HUDEP-2 (cell line): ENCODE results near the gene KLHL15.
"Not testable (repeated sequence)": the region's sequence is repeated elsewhere in the genome, so short reads cannot be mapped to it uniquely, and the experiment has no call there.

Experiments
- DNase-seq, 76 experiments: peaks; one replicate each; lab custom pipeline; 2025; ENCODE audit not compliant: unreplicated experiment in 76 of 76; lab: John Stamatoyannopoulos, UW

KLHL15 gene, protein sequence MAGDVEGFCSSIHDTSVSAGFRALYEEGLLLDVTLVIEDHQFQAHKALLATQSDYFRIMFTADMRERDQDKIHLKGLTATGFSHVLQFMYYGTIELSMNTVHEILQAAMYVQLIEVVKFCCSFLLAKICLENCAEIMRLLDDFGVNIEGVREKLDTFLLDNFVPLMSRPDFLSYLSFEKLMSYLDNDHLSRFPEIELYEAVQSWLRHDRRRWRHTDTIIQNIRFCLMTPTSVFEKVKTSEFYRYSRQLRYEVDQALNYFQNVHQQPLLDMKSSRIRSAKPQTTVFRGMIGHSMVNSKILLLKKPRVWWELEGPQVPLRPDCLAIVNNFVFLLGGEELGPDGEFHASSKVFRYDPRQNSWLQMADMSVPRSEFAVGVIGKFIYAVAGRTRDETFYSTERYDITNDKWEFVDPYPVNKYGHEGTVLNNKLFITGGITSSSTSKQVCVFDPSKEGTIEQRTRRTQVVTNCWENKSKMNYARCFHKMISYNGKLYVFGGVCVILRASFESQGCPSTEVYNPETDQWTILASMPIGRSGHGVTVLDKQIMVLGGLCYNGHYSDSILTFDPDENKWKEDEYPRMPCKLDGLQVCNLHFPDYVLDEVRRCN

DNA sequence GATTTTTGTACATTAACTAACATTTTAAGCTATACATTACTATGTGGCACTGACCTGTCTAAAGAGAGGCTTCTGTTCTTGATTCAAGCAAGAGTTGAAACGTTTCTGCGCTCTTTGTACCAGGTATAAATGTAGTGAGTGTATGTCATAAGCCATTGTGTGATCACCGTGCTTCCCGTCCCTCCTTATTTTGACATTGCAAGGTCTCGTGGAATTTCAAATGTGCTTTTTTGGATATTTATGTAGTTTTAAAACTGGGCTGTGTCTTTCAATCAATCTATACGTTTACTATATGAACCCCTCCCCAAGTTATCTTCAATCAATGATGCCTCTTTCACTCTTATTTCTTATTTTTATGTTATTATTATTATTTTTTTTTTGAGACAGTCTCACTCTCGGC is at the start of gene KLHL15:
Gene KLHL15, minus strand, starts transcription at position 101 of the 400 bp plus-strand sequence. CDS start 20,493 bp downstream, outside the sequence.
- no peak for DNase-seq

DNA sequence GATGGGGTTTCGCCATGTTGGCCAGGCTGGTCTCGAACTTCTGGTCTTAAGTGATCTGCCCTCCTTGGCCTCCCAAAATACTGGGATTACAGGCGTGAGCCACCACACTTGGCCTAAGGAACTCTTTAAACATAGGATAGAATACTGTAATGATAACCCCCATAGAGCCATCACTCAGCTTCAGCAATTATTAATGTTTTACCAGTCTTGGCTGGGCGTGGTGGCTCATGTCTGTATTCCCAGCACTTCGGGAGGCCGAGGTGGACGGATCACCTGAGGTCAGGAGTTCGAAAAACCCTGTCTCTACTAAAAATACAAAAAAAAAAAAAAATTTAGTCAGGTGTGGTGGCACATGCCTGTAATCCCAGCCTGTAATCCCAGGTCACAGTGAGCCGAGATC is 42.9 kb upstream of the KLHL15 start:
- DNase-seq, result no peak

DNA sequence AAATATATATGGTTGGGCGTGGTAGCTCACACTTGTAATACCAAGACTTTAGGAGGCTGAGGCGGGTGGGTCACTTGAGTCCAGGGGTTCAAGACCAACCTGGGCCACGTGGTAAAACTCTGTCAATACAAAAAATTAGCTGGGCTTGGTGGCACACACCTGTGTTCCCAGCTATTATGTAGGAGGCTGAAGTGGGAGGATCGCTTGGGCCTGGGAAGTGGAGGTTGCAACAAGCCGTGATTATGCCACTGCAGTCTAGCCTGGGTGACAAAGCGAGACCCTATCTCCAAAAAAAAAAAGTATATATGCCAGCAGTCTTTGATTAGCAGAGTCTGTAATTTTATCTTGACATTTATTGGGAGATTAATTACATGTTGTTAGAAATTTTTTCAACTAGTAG is 36.5 kb upstream of the KLHL15 start:
- DNase-seq, result no peak

DNA sequence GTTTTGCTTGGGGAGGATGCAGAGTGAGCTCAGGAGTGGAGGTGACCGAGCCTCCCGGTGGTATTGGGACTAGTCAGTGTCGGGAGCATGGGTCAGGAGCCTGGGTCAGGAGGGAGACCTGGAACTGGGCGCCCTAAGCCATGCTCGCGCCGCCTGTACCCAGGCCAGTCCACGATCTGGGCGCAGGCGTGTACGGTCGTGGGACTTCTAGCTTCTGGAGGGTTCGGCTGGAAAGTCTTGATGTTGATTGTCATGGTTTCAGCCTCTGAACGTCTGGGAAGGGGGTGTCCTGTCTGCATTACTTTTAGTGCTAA is 28.0 kb upstream of the KLHL15 start:
- DNase-seq, result peak in 1 of 76 experiments; percentile 16

DNA sequence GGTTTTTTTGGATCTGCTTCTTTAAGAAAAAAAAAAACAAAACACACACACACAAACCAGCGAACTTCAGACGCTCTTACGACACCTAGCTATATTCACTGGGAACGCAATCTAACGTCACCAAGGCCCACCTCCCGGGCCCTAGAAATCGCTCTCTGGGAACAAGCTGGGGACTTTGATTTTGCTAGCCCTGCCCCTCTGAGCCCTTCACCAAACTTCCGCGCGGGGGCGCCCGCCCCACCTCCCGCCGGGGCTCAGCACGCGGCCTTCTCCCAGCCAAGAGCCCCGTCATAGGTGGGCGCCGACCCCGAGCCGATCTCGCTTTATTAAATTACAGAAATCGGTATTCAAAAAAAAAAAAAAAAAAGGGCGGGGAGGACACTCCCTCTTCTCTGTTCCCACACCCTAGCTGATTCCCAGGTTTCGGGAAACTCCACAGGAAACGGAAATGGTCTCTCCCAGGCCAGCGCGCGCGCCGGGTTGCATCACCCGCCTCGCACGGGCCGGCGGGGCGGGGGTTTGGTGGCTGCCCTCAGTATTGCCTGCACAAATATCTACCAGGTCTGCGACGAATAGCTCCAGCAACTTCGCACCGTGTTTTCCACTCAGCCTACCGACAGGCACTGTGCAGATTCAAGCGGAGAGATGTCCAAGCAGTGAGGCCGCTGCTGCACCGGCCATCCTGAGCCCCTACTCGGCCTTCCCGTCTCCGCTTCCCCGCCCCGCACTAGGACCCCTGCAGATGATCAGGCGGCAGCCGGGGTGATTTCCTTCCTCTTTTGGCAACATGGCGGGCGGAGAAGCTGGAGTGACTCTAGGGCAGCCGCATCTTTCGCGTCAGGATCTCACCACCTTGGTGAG is 27.4 kb upstream of the KLHL15 start, which contains the start of gene EIF2S3:
Gene EIF2S3, plus strand, starts transcription at position 775 of the 861 bp plus-strand sequence. Its CDS starts 13 bp downstream, at position 788.
- DNase-seq, result peak; percentile 3 to 89 (median 76)

DNA sequence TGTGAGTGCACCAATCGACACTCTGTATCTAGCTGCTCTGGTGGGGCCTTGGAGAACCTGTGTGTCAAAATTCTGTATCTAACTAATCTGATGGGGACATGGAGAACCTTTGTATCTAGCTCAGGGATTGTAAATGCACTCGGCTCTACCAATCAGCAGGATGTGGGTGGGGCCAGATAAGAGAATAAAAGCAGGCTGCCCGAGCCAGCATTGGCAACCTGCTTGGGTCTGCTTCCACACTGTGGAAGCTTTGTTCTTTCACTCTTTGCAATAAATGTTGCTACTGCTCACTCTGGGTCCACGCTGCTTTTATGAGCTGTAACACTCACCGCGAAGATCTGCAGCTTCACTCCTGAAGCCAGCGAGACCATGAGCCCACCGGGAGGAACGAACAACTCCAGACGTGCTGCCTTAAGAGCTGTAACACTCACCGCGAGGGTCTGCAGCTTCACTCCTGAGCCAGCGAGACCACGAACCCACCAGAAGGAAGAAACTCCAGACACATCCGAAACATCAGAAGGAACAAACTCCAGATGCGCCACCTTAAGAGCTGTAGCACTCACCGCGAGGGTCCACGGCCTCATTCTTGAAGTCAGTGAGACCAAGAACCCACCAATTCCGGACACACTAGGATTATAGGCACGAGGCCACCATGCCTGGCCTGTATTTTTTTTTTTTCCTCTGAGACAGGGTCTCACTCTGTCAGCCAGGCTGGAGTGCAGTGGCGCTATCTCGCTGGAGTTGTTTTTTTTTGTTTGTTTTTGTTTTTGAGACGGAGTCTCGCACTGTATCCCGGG is 23.7 kb upstream of the KLHL15 start:
- DNase-seq, result peak in 12 of 76 experiments; percentile 0 to 10 (median 2)

DNA sequence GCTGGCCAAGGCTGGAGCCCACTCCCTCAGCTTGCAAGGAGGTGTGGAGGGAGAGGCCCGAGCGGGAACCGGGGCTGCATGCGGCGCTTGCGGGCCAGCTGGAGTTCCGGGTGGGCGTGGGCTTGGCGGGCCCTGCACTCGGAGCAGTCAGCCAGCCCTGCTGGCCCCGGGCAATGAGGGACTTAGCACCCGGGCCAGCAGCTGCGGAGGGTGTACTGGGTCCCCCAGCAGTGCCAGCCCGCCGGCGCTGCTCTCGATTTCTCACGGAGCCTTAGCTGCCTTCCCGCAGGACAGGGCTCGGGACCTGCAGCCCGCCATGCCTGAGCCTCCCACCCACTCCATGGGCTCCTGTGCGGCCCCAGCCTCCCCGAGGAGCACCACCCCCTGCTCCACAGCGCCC is 22.7 kb upstream of the KLHL15 start:
- DNase-seq, result not testable (repeated sequence)

DNA sequence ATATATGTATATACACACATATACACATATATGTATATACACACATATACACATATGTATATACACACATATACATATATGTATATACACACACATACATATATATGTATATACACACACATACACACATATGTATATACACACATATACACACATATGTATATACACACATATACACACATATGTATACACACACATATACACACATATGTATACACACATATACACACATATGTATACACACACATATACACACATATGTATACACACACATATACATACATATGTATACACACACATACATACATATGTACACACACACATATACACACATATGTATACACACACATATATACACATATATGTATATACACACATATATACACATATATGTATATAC is 19.1 kb upstream of the KLHL15 start:
- not testable (repeated sequence) for DNase-seq

DNA sequence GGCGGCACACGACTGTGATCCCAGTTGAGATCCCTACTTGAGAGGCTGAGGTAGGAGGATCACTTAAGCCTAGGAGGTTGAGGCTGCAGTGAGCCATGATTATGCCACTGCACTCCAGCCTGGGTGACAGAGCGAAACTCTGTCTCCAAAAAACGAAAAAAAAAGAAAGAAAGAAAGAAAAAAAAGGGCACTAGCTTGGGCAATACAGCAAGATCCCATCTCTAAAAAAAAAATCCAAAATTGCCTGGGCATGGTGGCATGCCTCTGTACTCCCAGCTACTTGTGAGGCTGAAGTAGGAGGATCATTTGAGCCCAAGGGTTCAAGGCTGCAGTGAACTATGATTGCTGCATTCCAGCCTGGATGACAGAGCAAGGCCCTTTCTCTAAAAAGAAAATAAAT is 10.7 kb upstream of the KLHL15 start:
- DNase-seq, result no peak

DNA sequence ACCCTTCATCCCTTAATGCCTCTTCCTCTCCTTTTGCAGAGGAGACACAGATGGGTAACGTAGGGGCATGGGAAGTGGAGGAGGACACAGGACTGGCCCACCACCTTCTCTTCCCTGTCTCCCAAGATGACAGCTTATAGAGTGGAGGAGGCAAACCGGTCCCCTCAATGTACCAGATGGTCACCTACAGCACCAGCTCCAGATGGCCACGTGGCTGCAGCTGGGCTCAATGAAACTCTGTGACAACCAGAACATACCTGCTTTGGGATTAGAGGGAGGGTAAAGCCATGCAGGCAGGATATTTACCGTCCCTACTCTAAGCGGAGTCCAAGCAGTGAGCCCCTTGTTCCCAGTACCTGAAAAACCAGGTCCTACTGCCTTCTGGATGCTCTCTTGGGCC is 7.5 kb upstream of the KLHL15 start:
- no peak for DNase-seq

DNA sequence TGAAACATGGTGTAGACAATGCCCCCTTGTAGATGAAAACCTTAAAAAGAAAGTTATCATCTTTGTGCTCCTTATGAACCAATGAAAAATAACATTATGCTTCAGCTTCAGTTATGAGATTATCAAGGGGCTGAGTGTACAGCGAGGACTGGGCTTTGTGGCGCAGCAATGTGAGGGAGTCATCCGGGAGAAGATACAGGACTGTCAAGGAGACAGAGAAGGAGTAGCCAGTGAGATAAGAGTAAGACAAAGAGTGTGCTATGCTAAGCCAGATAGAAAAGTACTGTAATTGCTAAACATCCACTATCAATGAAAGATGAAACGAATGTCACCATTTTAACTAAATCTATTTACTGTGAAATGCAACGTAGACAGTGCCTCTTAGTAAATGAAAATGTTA is 3.6 kb upstream of the KLHL15 start:
- DNase-seq, result peak in 9 of 76 experiments; percentile 0 to 23 (median 1)

DNA sequence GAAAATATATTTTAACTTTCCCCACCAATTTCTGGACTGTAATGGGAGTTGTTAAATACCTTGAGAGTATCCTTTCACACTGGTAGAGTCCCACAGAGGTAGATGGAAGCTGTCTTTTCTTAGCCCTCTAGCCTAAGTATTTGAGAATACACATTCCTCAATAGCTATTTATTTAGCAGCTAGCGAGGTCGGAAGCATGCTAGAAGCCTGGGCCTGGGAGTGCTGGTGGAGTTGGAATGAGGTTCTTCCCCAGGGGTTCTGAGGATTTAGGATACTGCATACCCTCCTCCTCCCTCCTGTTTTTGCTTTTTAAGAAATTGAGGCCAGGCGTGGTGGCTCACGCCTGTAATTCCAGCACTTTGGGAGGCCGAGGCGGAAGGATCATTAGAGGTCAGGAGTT is 999 bp upstream of the KLHL15 start:
- no peak for DNase-seq

DNA sequence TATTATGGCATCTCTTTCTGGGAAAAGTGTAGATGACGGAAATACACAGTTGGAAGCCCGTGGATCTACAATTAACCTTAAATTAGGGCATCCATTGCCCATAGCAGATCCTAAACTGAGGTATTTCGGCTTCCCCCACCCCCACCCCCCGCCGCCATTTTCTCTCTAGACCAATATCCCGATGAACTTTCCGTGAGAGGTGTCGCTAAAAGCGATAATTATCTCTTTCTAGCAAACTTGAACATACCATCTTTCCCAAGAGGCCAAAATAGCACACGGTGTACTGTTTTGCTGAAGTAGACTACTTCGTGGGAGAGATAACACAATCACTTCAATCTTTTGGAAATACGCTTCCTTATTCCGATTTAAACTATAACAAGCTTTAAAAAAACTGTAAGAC is 554 bp downstream of the KLHL15 start:
- DNase-seq, result peak in 8 of 76 experiments; percentile 0 to 6 (median 0)

DNA sequence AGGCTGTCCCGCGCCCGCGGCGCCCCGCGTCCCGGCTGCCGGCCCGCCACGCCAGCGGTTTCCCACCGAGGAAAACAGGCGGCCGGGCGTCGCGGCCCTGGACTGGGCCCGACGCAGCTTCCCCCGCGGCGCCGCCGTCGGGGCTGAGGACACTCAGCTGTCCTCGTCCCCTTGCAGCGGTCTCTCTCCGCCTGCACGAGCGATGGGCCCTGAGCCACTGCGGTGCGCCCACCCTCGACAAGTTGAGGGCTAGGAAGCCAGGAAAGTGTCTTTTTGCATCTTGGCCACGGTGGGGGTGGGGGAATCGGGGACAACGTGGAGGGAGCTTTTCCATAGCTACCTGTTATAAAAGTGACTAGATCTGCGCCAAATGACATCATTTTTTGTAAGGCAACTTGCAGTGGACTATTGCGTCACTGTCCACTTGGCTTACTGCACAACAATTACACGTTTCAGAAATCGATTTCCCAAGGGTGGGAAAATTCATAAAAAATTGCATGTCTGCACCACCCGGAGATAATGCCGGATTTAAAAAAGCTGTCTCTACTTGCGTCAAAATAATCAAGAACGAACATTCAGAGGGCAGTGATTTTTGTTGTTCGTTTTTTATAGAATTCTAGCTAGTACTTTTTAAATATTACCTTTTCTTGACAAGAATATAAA is 1.1 kb downstream of the KLHL15 start:
- DNase-seq, result peak in 14 of 76 experiments; percentile 0 to 56 (median 22)

DNA sequence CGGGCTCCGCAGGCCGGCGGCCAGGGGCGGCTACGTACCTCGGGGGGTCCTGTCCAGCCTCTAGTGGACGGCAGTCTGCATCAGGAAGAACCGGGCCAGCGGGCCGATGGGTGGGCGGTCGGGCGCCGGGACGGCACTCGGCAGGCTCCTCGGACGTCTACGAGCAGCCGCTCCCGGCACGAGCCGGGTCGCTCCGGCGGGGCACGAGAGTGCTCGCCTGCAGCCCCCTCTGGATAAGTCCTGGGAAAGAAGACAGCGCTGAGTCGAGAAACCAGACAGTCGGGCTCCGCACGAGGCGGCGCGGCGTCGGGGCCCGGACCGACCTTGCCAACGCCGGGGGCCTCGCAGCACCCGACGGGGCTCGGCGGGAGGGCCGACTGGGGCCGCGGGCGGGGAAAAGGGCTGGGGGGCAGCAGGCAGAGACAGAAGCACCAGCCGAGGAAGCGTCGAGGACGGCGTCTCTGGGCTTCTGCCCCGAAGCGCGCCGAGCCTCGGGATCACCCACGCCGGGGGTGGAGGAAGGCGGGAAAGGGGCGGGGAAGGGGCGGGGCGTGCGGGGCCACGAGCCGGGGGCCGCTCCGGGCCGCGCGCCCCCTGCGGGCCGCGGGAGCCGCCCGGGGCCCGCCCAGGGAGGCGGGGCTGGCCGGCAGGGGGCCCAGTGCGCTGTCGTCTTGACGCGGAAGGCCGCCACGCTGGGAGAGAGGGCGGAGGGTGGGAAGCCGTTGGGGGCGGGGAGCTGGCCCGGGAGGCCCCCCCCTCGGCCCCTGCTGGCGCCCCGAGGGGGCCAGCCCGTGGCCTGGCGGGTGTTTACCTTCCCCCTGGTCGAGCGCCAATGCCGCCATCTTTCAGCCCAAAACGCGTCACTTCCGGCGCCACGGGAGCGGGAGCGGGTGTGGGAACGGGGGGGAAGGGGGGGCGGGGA is 1.9 kb downstream of the KLHL15 start:
- DNase-seq, result peak in 74 of 76 experiments; percentile 12 to 89 (median 78)

DNA sequence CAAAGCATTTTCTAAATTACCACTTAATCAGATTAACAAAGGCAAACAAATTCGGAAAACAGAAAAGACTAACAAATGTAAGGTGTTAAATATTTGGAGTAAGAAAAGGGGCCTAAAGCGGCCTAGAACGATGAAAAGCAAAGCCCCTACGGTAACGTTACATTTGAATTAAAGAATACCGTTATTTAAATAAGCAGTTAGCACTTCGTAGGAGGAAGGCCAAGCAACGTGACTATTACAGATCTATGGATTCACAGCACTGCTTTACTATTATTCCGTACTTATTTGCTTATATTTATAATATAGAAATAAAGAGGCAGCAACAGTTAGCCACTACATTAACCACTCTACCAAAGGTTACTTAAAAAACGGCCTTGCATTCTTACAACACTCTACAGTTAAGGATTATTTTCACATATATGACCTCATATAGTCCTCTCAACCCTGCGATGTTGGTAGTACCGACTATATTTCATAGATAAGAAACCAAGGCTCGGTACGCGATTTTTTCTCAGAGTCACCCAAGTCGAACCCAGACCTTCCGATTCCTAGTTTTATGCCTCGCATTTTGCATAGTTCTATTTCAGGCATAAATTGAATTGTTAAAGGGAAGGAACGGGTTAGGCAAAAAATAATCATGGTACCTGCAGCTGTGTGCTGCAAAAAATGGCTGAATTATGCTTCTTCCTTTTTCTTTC is 2.9 kb downstream of the KLHL15 start:
- DNase-seq, result peak in 11 of 76 experiments; percentile 0 to 24 (median 9)

DNA sequence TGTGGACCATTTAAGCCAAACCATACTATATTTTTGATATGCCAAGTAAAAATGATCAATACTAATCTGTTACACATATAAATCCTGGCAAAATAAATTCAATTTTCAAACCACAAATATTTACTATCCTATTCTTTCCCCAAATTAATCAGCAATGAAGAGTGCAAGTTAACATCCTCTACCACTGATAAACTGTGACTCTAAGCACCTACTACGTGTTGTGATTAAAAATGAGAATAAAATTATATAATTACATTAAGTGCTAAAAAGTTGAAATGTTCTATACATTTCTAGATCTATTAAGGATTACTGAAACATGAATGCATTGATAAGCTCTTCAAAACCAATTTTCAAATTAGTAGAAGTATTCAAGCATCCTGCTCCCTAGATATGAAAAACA is 3.4 kb downstream of the KLHL15 start:
- DNase-seq, result no peak

DNA sequence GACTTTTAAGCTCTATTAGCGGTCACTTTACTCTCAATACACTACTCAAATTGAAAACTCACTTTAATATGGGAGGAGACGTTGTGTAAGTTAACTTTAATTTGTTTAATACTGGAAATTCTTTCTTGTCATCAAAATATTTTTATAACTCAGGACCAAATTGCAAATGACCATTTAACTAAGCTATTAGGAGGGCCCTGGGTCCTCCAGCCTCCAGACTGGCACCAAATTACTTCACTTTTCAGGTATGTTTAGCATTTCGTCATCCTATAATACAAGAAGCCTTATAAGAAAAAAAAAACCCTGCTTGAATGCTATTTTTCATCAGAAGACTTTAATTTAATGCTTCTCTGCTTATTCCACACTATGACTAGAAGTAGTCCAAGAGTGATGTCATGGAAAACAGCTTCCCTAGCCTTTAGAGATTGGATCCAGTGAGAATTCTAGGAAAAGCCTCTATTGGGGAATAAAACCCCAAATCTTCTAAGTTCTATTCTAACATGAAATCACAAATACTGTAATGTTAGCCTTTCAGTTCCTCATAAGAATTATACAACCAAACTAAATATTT is 6.6 kb downstream of the KLHL15 start:
- no peak for DNase-seq
